Neuron (in vitro differentiated cells): ENCODE results near the gene EHBP1.
"Not testable (repeated sequence)": the region's sequence is repeated elsewhere in the genome, so short reads cannot be mapped to it uniquely, and the experiment has no call there.

Experiments used
- H2AFZ ChIP-seq: one replicate; pipeline ENCODE4 v1.6.1; 2013; ENCODE audit warnings: low read depth, mild to moderate bottlenecking, inconsistent platforms, low read length, moderate library complexity
- H3K27me3 ChIP-seq: one replicate; pipeline ENCODE4 v1.6.1; 2013; ENCODE audit warnings: low read length; ENCODE audit not compliant: insufficient read depth
- H3K36me3 ChIP-seq: one replicate; pipeline ENCODE4 v1.6.1; 2013; ENCODE audit warnings: low read length; ENCODE audit not compliant: insufficient read depth
- H3K4me1 ChIP-seq: one replicate; pipeline ENCODE4 v1.6.1; 2013; ENCODE audit warnings: low read length; ENCODE audit not compliant: insufficient read depth
- H3K4me3 ChIP-seq: 2 replicates; pipeline ENCODE4 v1.5.1; 2013; ENCODE audit warnings: mild to moderate bottlenecking, low read length, moderate library complexity
- H3K9me3 ChIP-seq: one replicate; pipeline ENCODE4 v1.6.1; 2013; ENCODE audit warnings: low read length

EHBP1 gene

DNA sequence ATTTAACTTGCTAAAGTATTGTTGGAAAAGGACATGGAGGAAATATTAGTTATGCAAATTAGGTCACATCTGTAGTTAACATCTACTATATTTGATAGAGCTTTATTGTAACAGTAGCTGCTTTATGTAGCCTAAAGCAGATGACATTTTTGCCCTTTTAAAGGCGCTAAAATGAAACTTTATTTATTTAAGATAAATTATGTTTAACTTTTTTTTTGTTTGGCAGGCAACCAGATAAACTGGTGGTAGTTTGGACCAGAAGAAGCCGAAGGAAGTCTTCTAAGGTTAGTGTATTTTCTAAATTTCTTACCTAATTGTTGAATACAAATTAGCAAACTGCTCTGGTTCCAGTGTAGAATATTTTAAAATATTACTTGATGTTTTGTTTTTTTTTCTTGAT is 41.7 kb downstream of the EHBP1 start:
- H3K36me3 ChIP-seq, result no peaks in the 10 kb centered on the region
- H3K4me1 ChIP-seq, result peaks cover 8% of the 10 kb centered on the region
- no peaks in the 10 kb centered on the region for H3K9me3 ChIP-seq
- H3K4me3 ChIP-seq, result no peak overlapping the region
- no peak overlapping the region for H2AFZ ChIP-seq
- no peaks in the 10 kb centered on the region for H3K27me3 ChIP-seq

DNA sequence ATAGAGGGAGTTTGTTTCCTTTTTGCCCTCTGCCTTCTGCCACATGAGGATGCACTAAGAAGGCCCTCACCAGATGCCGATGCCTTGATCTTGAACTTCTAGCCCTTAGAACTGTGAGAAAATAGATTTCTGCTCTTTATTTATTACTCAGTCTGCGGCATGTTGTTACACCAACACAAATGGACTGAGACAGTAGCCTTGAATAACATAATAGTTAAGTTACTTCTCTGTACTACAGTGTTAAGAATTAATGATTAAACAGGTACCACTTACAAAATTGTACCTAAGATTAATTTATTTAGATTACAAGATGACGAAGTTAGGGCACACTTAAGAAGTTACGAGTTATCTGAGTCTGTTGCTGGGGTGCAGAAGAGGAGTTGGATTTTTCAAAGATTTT is 42.4 kb downstream of the EHBP1 start:
- no peaks in the 10 kb centered on the region for H3K27me3 ChIP-seq
- H2AFZ ChIP-seq, result no peak overlapping the region
- H3K9me3 ChIP-seq, result no peaks in the 10 kb centered on the region
- peaks cover 1% of the 10 kb centered on the region for H3K4me1 ChIP-seq
- H3K4me3 ChIP-seq, result no peak overlapping the region
- no peaks in the 10 kb centered on the region for H3K36me3 ChIP-seq

DNA sequence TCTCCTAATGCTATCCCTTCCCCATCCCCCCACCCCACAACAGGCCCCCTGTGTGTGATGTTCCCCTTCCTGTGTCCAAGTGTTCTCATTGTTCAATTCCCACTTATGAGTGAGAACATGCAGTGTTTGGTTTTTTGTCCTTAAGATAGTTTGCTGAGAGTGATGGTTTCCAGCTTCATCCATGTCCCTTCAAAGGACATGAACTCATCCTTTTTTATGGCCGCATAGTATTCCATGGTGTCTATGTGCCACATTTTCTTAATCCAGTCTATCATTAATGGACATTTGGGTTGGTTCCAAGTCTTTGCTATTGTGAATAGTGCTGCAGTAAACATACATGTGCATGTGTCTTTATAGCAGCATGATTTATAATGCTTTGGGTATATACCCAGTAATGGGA is 43.6 kb downstream of the EHBP1 start:
- not testable (repeated sequence) for H3K4me1 ChIP-seq, H3K27me3 ChIP-seq, H3K9me3 ChIP-seq, H3K36me3 ChIP-seq, H2AFZ ChIP-seq, H3K4me3 ChIP-seq

DNA sequence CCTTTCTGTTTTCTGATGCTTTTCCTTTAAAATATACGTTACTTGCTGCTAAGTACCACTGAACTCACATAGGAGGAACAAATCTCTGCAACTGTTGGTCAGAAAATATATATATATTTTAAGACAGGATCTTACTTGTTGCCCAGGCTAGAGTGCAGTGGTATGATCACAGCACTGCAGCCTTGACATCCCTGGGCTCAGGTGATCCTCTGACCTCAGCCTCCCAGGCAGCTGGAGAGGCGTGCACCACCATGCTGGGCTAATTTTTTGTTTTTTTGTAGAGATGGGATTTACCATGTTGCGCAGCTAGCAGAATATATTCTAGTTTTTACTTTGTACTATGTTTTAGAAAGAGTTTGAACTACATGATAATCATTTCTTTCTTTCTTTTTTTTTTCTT is 51.5 kb downstream of the EHBP1 start:
- H2AFZ ChIP-seq, result no peak overlapping the region
- H3K4me3 ChIP-seq, result no peak overlapping the region
- no peaks in the 10 kb centered on the region for H3K36me3 ChIP-seq
- no peaks in the 10 kb centered on the region for H3K4me1 ChIP-seq
- peaks cover 6% of the 10 kb centered on the region for H3K9me3 ChIP-seq
- H3K27me3 ChIP-seq, result no peaks in the 10 kb centered on the region

DNA sequence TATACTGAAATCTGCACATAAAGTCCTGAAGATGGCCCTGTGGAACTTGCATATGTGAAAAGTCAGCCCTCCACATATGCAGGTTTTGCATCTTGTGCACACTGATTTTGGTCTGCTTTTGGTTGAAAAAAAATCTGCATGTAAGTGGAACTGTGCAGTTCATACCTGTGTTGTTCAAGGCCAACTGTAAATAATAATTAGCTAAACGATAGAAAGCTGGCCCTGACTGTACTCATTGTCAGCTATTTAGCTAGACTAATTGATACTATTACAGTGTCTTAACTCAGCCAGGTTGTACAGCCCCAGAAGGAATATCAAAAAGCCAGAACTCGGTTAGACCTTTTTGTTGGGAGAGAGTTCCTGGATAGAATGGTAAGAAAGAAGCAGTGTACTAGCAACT is 54.5 kb downstream of the EHBP1 start:
- no peak overlapping the region for H3K4me3 ChIP-seq

DNA sequence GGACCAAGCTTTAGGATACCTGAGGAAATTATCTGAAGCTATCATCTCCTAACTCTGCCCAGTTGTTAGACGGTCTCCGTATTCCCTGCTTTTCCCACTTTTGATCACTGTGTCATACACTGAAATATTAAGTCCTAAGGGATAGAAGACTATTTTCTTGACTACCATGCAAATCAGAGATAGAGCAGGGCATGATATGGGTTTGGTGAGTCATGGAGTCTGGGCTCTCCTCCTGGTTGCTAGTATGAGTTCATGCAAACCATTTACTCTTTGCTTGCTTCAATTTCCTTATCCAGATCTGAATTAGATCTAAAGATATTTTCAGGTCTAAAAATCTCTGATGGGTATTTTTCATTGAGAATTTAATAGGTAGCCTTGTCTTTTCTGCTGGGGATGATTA is 55.0 kb downstream of the EHBP1 start:
- H3K4me3 ChIP-seq, result no peak overlapping the region
- H3K4me1 ChIP-seq, result no peaks in the 10 kb centered on the region
- H3K27me3 ChIP-seq, result no peaks in the 10 kb centered on the region
- no peaks in the 10 kb centered on the region for H3K9me3 ChIP-seq
- no peak overlapping the region for H2AFZ ChIP-seq
- no peaks in the 10 kb centered on the region for H3K36me3 ChIP-seq

More for the DNA sequence above, 54.5 kb downstream of the EHBP1 start:
- Histone ChIP-seq H3K4me1 (no peaks in the 10 kb centered on the region), H3K27me3 (no peaks in the 10 kb centered on the region), H3K9me3 (peaks cover 1% of the 10 kb centered on the region), H2AFZ (no peak overlapping the region), H3K36me3 (no peaks in the 10 kb centered on the region)

DNA sequence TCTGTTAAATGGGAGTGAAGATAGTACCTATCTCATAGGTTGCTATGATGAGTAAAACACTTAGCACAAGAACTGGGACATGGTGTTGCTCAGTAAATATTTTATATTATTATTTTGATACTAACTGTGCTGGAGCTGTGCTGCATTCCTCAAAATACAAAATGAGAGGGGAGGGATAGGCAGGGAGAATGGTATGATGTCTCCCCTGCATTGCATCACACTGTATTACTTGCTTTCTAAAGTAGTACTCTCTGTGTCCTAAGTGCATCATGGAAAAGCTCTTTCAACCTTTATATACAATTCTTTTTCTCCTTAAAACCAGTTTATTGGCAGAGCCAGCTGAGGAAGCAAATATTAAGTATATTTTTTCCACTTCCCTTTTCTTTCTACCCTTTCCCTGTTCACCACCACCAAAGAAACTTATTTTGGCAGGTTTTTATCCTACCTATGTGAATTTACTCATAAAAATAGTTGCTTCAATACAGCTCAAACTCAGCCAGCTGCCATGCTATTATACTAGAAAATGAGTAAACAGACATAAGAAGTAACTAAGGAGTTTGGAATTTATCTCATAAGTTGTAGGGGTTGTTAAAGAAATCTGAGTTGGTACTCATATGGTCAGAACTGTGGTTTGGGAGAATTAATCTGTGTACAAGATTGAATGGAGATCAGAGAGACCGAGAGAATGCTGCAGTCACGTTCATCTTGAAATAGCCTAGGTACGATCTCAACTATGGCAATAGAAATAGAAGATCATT is 60.3 kb downstream of the EHBP1 start:
- Histone ChIP-seq H2AFZ (no peak overlapping the region), H3K27me3 (no peaks in the 10 kb centered on the region), H3K36me3 (no peaks in the 10 kb centered on the region), H3K4me1 (no peaks in the 10 kb centered on the region), H3K4me3 (no peak overlapping the region), H3K9me3 (peaks cover 2% of the 10 kb centered on the region)

DNA sequence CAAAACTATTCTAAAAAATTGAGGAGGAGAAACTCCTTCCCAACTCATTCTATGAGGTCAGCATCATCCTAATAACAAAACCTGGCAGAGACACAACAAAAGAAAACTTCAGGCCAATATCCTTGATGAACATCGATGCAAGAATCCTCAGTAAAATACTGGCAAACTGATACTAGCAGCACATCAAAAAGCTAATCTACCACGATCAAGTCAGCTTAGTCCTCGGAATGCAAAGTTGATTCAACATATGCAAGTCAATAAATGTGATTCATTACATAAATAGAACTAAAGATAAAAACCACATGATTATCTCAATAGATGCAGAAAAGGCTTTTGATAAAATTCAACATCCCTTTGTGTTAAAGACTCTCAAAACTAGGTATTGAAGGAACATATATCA is 63.1 kb downstream of the EHBP1 start:
- Histone ChIP-seq H3K4me3 (no peak overlapping the region), H2AFZ (no peak overlapping the region)

DNA sequence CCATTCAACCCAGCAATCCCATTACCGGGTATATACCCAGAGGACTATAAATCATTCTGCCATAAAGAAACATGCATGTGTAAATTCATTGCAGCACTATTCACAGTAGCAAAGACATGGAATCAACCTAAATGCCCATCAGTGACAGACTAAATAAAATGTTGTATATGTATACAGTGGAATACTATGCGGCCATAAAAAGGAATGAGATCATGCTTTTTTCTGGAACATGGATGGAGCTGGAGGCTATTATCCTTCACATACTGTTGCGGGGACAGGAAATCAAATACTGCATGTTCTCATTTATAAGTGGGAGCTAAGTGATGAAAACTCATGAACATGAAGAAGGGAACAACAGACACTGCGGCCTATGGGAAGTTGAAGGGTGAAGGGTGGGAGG is 65.1 kb downstream of the EHBP1 start:
- H3K9me3 ChIP-seq, result peaks cover 2% of the 10 kb centered on the region

More for the DNA sequence above, 63.1 kb downstream of the EHBP1 start:
- H3K4me1 ChIP-seq, result no peaks in the 10 kb centered on the region
- no peaks in the 10 kb centered on the region for H3K27me3 ChIP-seq
- peaks cover 2% of the 10 kb centered on the region for H3K9me3 ChIP-seq
- H3K36me3 ChIP-seq, result no peaks in the 10 kb centered on the region

DNA sequence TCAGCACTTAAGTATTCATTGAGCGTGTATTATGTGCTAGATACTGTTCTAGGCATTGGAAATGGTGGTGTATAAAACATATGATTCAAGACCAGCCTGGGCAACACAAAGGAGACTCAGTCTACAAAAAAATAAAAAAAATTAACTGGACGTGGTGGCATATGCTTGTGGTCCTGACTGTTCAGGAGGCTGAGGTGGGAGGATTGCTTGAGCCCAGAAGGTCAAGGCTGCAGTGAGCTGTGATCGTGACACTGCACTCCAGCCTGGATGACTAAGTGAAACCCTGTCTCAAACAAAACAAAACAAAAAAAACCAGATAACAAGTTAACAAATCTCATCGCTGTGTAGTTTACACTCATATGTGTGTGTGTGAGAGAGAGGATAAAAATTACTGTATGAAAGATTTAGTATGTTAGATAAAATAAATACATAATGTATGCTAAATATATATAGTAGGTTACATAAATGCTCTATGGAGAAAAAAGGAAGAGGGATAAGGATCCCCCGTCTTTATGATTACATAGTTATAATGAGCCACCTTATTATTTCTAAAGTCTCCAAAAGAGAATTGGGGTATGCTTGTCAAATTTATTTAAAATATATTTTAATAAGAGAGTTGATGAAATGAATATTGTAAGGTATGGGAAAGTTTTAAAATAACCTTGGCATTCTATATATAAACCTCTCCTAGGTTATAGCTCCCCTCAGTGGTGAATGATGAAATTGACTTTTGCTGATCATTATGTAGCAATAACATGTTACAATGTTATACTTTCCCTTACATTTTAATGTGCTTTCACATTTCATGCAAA is 69.2 kb downstream of the EHBP1 start:
- no peak overlapping the region for H3K4me3 ChIP-seq
- no peaks in the 10 kb centered on the region for H3K27me3 ChIP-seq
- H3K4me1 ChIP-seq, result peaks cover 4% of the 10 kb centered on the region
- H3K9me3 ChIP-seq, result no peaks in the 10 kb centered on the region
- H3K36me3 ChIP-seq, result no peaks in the 10 kb centered on the region
- no peak overlapping the region for H2AFZ ChIP-seq

More for the DNA sequence above, 65.1 kb downstream of the EHBP1 start:
- H3K36me3 ChIP-seq, result no peaks in the 10 kb centered on the region
- no peaks in the 10 kb centered on the region for H3K27me3 ChIP-seq
- no peaks in the 10 kb centered on the region for H3K4me1 ChIP-seq
- no peak overlapping the region for H3K4me3 ChIP-seq
- no peak overlapping the region for H2AFZ ChIP-seq

DNA sequence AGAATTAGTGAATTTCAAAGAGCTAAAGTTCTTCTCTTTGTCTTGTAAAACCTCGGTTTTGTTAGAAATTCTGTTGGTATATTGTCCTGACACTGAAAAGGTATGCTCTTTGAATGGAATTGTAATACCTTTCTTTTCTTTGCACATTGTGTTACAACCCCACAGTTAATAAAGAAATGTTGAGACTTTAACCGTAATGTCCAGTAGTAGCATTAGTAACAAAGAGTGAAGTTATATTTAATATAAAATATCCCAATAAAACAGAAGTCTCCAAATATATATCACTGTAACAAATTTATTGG is 69.8 kb downstream of the EHBP1 start:
- Histone ChIP-seq H3K4me3 (no peak overlapping the region), H3K36me3 (no peaks in the 10 kb centered on the region), H3K4me1 (peaks cover 4% of the 10 kb centered on the region), H3K9me3 (no peaks in the 10 kb centered on the region), H3K27me3 (no peaks in the 10 kb centered on the region), H2AFZ (no peak overlapping the region)

DNA sequence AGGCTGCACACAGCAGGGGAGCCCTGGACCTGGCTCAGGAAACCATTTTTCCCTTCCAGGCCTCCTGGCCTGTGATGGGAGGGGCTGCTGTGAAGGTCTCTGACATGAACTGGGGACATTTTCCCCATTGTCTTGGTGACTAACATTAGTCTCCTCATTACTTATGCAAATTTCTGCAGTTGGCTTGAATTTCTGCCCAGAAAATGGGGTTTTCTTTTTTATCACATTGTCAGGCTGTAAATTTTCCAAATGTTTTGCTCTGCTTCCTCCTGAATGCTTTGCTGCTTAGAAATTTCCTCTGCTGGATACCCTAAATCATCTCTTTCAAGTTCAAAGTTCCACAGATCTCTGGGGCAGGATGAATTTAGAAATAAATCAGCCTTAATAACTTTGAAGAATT is 78.2 kb downstream of the EHBP1 start:
- no peak overlapping the region for H3K4me3 ChIP-seq
- no peaks in the 10 kb centered on the region for H3K27me3 ChIP-seq
- peaks cover 11% of the 10 kb centered on the region for H3K9me3 ChIP-seq
- H3K4me1 ChIP-seq, result peaks cover 4% of the 10 kb centered on the region
- no peak overlapping the region for H2AFZ ChIP-seq
- H3K36me3 ChIP-seq, result no peaks in the 10 kb centered on the region

DNA sequence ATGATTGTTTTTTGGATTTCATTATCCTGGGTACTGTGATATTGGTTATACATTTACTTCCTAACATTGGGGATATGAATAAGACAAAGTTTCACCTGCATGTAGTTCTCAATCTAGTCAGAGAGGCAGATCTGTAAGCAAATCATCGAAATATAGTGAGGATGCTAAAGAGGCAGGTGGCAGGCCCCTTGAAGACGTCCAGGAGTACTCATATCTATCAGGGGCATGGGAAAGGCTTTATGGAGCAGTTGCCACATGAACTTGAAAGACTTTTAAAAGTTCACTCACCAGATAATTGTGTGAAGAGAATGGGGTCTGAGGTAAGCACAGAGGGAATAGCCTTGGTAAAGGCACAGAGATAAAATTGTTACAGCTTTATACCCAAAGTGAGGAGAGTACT is 78.8 kb downstream of the EHBP1 start:
- no peak overlapping the region for H3K4me3 ChIP-seq
- H2AFZ ChIP-seq, result no peak overlapping the region
- peaks cover 11% of the 10 kb centered on the region for H3K9me3 ChIP-seq
- H3K36me3 ChIP-seq, result no peaks in the 10 kb centered on the region
- no peaks in the 10 kb centered on the region for H3K4me1 ChIP-seq
- no peaks in the 10 kb centered on the region for H3K27me3 ChIP-seq
